GM18909 (cell line): Measurements from ENCODE around the gene DCP2.

ENCODE experiments used
- ATAC-seq: cut with Tn5 transposase; IDR thresholded peaks from one replicate; pipeline ENCODE4 v1.9.1; 2021; ENCODE audit warnings: mild to moderate bottlenecking; ENCODE audit not compliant: unreplicated experiment, poor library complexity

DCP2 gene

DNA sequence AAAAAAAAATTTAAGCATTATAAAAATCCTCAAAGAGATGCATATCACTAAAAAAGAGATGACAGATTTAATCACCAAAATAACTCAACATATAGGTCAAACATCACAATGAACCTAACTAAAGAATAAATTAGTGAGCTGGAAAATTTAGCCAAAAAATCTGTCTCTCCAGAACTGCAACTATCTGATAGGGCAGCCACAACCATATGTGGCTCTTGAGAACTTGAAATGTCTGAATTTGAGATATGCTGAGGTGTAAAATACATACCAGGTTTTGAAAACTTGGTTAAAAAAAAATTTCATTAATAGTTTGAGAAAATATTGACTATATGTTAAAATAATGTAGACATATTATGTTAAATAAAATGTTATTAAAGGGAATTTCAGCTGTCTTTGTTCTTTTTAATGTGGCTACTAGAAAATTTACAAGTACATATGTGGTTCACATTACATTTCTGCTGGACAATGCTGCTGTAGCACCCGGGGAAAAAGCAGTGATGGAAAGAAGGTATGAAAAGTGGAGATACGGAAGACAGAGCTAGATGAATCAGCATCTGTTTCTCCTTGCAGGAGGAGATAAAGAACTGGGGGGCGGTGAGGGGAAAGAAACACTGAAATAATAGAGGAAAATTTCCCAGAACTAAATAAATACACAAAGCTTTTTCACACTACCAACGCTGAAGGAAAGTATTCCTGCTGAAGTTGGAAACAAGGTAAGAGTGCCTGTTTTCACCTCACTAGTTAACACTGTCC is 66.1 kb downstream of the DCP2 start:
- ATAC-seq, result no peak

GRCh38 chr5:113043491-113043931 is 66.9 kb downstream of the DCP2 start:
- ATAC-seq, result no peak

DNA sequence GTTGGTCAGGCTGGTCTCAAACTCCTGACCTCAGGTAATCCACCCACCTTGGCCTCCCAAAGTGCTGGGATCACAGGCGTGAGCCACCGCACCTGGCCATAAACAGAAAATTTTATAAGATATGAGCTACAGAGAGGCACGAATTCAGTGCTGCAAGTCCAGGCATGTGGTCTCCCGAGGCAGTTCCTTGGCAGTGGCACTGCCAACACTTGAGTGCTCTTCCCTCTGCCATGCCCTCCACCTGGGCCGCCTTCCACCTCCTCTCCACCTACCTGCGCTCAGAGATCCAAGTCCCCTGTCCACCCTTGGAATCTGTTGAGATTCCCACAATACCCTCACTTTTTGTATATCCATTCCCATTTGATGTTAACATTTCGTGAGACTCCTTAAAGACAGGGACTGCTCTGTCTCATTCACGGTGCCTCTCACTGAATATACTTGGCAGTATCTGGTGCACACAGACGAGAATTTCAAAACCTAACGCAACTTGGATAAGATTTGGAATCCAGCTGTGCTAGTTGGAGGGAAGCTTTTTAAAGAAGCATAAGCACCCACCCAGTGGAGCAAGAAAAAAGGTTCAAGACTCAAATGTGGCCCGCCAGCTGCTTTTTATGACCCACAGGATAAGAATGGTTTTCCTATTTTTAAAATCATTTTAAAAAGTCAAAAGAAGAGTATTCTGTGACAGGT is 68.3 kb downstream of the DCP2 start:
- no peak for ATAC-seq

- ATAC-seq, result no peak
These were observed 70.6 kb downstream of the DCP2 start for GRCh38 chr5:113047234-113047633.

- ATAC-seq, result peak; percentile 93
These were observed 71.4 kb downstream of the DCP2 start for GRCh38 chr5:113047733-113048652.

DNA sequence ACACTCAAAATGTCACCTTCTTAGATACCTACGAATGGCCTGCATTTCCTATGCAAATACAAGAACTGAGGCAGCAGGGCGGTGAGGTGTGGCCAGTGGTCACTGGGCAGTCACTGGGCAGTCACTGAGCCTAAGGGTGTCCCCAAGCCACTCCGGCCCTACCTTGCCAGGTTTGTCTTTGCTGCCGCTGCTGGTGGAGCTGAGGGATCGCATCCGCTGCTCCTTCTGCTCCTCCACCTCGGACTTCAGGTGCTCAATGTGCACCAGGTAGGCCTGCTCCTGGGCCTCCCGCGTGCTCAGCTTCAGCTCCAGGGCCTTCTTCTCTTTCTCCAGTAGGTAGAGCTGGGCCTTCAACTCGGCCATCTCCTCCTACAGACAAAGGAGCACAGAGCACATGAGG is 72.3 kb downstream of the DCP2 start:
- ATAC-seq, result no peak

- ATAC-seq, result no peak
These were observed 74.3 kb downstream of the DCP2 start for GRCh38 chr5:113050721-113051382.

DNA sequence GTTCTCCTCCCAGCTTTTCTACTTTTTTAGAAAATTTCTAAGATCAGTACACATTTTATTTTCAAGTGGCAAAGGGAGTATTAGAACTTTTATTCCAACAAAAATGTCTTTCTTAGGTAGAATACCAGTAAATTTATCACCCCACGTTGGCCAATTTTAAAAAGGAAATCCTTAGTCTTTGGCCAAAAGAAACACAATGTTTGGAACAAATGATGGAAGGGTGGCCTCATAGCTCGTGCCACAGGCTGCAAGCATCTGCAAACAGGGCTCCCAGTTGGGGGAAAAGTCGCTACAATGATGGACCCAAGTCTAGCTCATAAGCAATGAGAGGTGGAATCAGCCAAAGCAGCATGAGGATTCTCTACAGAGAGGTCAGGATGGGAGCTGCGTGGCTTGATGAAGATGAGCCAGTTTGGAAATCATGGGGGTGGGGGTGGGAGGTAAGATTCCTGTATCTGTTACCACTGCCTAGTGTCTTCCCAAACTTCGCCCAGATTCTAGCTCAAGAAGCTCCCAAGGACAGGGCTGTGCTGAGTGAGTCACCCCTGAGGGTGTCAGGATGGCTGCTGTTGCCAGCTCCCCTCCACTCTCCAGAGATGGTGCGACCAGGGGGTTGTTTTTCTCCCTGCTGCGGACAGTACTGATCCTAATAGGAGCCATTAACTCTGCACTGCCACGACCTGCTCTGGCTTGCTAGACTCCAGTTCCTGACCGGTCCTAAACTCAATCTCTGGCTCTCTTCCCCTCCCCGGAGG is 75.6 kb downstream of the DCP2 start:
- ATAC-seq, result no peak

GRCh38 chr5:113053511-113053995 is 77.0 kb downstream of the DCP2 start:
- ATAC-seq, result no peak

- ATAC-seq, result no peak
These were observed 78.3 kb downstream of the DCP2 start for GRCh38 chr5:113054899-113055298.

DNA sequence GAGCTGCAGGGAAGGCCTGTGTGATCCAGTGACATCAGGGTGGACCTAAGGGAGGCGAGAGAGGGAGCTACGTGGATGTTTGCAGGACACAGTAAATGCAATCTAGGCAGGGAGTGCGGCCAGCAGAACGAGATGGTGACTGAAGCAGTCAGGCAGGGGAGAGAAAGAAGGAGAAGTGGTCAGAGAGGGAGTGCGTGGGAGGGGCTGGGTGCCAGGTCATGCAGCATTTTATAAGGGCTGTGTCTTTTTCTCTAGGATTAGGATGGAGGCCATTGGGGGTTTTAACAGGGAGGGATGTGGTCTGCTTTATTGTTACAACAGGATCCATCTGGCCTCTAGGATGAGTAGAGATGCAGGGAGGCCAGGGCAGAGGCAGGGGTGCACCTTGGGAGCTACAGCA is 80.4 kb downstream of the DCP2 start:
- ATAC-seq, result no peak

DNA sequence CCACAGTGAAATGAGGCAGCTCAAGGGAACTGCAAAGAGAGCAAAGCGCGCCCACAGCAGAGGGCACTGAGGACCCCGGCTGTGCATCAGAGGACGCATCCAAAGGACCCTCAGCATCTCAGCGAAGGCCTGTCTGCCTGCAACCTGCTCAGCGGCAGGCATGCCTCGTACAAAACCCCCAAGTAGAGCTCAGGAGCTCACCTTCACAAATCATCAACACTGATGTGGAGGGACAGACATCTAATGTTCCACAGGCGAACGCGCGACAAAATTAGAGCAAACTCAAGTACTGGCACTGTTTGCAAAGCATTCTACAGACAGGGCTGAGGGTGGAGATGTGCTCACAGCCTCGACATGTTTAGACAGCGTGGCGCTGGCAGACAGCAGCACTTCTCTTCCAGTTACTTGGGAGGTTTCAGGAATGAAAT is 81.0 kb downstream of the DCP2 start:
- ATAC-seq, result no peak

DNA sequence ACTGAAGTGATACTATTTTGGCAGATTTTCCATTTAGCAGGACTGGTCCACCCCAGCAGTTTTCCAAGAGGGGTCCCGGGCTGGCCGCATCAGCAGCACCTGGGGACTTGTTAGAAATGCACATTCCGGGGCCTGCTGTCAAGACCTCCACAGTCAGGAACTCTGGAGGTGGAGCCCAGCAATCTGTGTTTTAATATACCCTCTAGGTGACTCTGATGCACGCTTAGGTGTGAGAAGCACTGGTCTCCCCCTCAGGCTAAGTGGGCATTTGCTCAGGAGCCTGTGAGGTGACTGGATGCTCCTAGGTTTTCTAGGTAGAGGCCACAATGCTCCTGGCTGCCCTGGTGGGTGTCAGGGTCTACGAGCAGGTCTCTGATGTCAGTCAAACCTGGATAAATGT is 81.7 kb downstream of the DCP2 start:
- ATAC-seq, result no peak

DNA sequence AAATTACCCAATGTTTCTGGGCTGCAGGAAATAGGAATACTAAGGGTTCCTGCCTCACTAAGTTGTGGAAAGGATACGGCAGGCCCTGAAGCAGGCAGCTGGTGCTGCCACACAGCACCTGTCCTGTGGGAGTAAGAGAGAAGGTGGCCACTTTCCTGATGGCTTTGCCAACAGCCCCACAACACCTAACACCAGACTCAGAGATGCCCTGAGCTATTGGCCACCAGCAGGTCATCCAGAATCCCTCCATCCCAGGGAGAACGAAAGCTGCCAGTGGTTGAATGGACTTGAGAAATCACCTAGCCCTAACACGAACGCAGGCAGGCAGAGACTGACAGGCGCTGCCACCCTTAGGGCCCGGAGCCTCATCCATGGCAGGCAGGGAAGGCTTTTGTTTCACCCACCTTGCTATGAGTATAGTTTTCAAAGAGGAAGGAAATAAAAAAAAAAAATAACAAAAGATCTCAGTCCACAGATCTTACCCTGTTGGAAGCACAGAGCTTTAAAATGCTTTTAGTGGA is 82.2 kb downstream of the DCP2 start:
- no peak for ATAC-seq

GRCh38 chr5:113059232-113060040 is 82.8 kb downstream of the DCP2 start:
- no peak for ATAC-seq

- no peak for ATAC-seq
These were observed 83.9 kb downstream of the DCP2 start for GRCh38 chr5:113060408-113061025.

DNA sequence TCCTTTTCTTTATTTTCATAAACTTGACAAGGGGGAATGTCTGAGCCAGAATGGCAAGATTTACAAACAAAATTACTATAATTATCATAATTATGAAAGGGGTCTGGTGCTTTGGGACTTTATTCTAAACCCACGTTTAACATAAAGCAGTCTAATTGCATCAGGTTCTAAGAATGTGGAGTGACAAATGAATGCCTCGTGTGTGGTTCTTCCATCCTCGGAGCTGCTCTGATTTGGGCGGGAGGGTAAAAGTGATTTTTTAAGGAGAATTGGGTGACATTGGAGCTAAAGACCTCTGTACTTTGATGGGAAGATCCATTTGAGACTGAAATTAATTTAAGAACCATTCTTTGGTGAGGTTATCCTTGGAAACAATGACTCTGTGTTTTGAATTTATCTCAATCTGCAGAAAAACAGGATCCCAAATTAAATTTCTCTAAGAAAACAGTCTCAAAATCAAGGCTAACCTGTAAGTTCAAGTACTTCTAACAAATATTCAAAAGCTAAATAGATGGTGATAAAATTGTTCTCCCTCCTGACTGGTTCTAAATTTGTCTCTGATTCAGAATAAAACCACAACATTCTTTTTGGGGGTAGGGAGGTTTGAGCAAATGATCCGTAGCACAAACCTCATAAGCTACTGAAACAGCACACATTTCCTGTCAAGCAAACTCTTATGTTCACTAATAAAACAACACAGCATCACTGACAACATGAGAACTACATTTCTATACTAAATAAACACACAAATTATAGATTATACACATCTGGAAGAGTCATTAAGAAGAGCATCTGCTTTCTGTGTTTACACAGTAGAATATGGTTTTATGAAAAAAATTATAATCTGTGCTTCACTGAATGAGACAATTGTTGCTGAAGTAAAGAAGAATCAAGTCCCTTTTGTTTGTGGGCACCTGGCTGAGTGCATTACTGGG is 85.5 kb downstream of the DCP2 start:
- ATAC-seq, result no peak
